HL-60 (cell line): ENCODE measurements around the gene GVQW3.

Experiments used
- GABPA ChIP-seq: IDR thresholded peaks from 2 replicates; pipeline ENCODE4 v1.6.1; 2012; ENCODE audit warnings: low read depth
- REST ChIP-seq: IDR thresholded peaks from 2 replicates; pipeline ENCODE4 v1.6.1; 2012; ENCODE audit warnings: low read depth; ENCODE audit not compliant: insufficient replicate concordance
- TF ChIP-seq, protein P1 (sequence below): IDR thresholded peaks from one replicate; pipeline ENCODE4 v1.5.1; 2011; ENCODE audit warnings: low read length, control low read depth, inconsistent platforms; ENCODE audit not compliant: insufficient read depth

GRCh38 chr11:76355172-76355571, 26.0 kb upstream of the GVQW3 start:
- TF ChIP-seq, protein P1, sequence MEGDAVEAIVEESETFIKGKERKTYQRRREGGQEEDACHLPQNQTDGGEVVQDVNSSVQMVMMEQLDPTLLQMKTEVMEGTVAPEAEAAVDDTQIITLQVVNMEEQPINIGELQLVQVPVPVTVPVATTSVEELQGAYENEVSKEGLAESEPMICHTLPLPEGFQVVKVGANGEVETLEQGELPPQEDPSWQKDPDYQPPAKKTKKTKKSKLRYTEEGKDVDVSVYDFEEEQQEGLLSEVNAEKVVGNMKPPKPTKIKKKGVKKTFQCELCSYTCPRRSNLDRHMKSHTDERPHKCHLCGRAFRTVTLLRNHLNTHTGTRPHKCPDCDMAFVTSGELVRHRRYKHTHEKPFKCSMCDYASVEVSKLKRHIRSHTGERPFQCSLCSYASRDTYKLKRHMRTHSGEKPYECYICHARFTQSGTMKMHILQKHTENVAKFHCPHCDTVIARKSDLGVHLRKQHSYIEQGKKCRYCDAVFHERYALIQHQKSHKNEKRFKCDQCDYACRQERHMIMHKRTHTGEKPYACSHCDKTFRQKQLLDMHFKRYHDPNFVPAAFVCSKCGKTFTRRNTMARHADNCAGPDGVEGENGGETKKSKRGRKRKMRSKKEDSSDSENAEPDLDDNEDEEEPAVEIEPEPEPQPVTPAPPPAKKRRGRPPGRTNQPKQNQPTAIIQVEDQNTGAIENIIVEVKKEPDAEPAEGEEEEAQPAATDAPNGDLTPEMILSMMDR: no peak
- TF ChIP-seq GABPA (no peak), REST (no peak)
